ENCODE data around the gene S100A12. TPM values are rescaled to one million over a fixed set of nuclear protein-coding genes. Genes with fewer than 3 reads are reported as not detected.

S100A12 gene
- total and polyA plus RNA-seq, 2 experiments from 2014 or later, result not detected

DNA sequence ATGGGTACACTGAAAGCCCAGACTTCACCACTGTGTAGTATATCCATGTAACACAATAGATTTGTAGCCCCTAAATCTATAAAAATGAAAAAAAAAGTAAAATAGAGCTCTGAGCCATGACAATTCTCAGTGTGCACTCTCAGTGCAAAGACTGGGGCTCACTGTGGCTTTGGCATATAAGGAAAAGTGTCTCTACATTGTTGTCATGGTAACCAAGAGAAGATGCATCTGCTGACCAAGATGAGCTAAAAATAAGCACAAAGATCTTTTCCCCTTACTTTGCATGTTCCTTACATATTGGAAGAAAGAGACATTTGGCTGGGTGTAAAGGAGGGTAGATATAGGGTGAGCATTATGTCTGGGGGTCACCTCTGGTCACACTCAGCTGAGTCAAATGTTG is 38.8 kb downstream of the S100A12 start:
- Histone ChIP-seq H3K9me3 (ENCODE audit: low read depth) (no peaks in the 10 kb centered on the region), H3K4me3 (no peak overlapping the region), H3K36me3 (no peaks in the 10 kb centered on the region), H3K27ac (no peak overlapping the region), H3K27me3 (no peaks in the 10 kb centered on the region), H3K4me1 (ENCODE audit: low read depth) (peaks cover 25% of the 10 kb centered on the region)
- DNase-seq (ENCODE audit: low read depth in 1 of 2, low spot score in 1 of 2), result no peak
- no peak for TF ChIP-seq CTCF (IDR thresholded peaks at IDR 0.05; ENCODE audit: low read depth, low read length)

- TF ChIP-seq CTCF (IDR thresholded peaks at IDR 0.05; ENCODE audit: low read depth, low read length), result no peak
- no peaks in the 10 kb centered on the region for H3K27me3 ChIP-seq
- no peak overlapping the region for H3K27ac ChIP-seq
- peaks cover 14% of the 10 kb centered on the region for H3K4me1 ChIP-seq (ENCODE audit: low read depth)
- DNase-seq (ENCODE audit: low read depth in 1 of 2, low spot score in 1 of 2), result no peak
- H3K4me3 ChIP-seq, result no peak overlapping the region
- no peaks in the 10 kb centered on the region for H3K9me3 ChIP-seq (ENCODE audit: low read depth)
- H3K36me3 ChIP-seq, result no peaks in the 10 kb centered on the region
Measured at GRCh38 chr1:153333902-153334301, 41.5 kb downstream of the S100A12 start.

DNA sequence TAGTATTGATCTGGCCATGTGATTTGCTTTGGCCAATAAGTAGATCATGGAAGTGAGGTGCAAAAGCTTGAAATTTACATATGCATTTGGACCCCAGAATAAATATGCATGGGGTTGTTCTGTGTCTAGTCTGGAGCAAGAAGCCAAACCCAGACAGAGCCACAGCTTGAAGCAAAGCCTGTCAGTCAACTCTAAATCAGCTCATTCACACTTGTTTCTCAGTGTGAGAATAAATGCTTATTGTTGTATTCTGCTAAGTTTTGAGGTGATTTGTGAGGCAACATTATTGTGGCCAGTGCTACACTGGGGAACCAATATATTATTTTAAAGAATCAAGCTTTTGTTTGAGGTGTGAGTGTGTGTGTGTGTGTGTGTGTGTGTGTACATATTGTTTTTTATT is 50.5 kb downstream of the S100A12 start:
- no peaks in the 10 kb centered on the region for H3K9me3 ChIP-seq (ENCODE audit: low read depth)
- no peak for DNase-seq (ENCODE audit: low read depth in 1 of 2, low spot score in 1 of 2)

More for the DNA sequence above, 50.5 kb downstream of the S100A12 start:
- Histone ChIP-seq H3K36me3 (no peaks in the 10 kb centered on the region), H3K4me3 (no peak overlapping the region), H3K27me3 (no peaks in the 10 kb centered on the region), H3K27ac (no peak overlapping the region), H3K4me1 (ENCODE audit: low read depth) (no peaks in the 10 kb centered on the region)
- TF ChIP-seq CTCF (IDR thresholded peaks at IDR 0.05; ENCODE audit: low read depth, low read length), result no peak

Other genes with a start within 250 kb of the S100A12 start
- not detected in 2 replicates for gene SPRR2G, start 224.7 kb downstream of the S100A12 start, total RNA-seq
- gene SPRR2G, start 224.7 kb downstream of the S100A12 start, polyA plus RNA-seq, result not detected in 2 replicates
- not detected in 2 replicates for gene LELP1, start 172.2 kb downstream of the S100A12 start, total RNA-seq
- not detected in 2 replicates for gene LELP1, start 172.2 kb downstream of the S100A12 start, polyA plus RNA-seq
- not detected in 2 replicates for gene PRR9, start 158.0 kb downstream of the S100A12 start, total RNA-seq
- not detected in 2 replicates for gene PRR9, start 158.0 kb downstream of the S100A12 start, polyA plus RNA-seq
- gene LORICRIN, start 115.9 kb downstream of the S100A12 start, total RNA-seq, result not detected in 2 replicates
- 0.19 TPM in 1 of 2 replicates, not detected in the other for gene LORICRIN, start 115.9 kb downstream of the S100A12 start, polyA plus RNA-seq
- not detected in 2 replicates for gene PGLYRP3, start 62.7 kb downstream of the S100A12 start, total RNA-seq
- gene PGLYRP3, start 62.7 kb downstream of the S100A12 start, polyA plus RNA-seq, result not detected in 2 replicates
- not detected in 2 replicates for gene PGLYRP4, start 26.8 kb downstream of the S100A12 start, total RNA-seq
- 0.33 TPM in 1 of 2 replicates, not detected in the other for gene PGLYRP4, start 26.8 kb downstream of the S100A12 start, polyA plus RNA-seq
- gene S100A9, start 17.8 kb downstream of the S100A12 start, total RNA-seq, result 0.74 and 1.3 TPM in 2 replicates
- gene S100A9, start 17.8 kb downstream of the S100A12 start, polyA plus RNA-seq, result 3.0 TPM in 1 of 2 replicates, not detected in the other
- 1.9 TPM in 1 of 2 replicates, not detected in the other for gene S100A8, start 15.5 kb upstream of the S100A12 start, total RNA-seq
- gene S100A8, start 15.5 kb upstream of the S100A12 start, polyA plus RNA-seq, result 4.4 and 12.2 TPM in 2 replicates
- not detected in 2 replicates for gene S100A7A, start 40.9 kb upstream of the S100A12 start, total RNA-seq
- gene S100A7A, start 40.9 kb upstream of the S100A12 start, polyA plus RNA-seq, result not detected in 2 replicates
- not detected in 2 replicates for gene S100A7, start 85.0 kb upstream of the S100A12 start, total RNA-seq
- gene S100A7, start 85.0 kb upstream of the S100A12 start, polyA plus RNA-seq, result not detected in 2 replicates
- 13.7 and 23.1 TPM in 2 replicates for gene S100A6, start 160.4 kb upstream of the S100A12 start, total RNA-seq
- 40.7 and 54.7 TPM in 2 replicates for gene S100A6, start 160.4 kb upstream of the S100A12 start, polyA plus RNA-seq
- gene S100A5, start 165.3 kb upstream of the S100A12 start, total RNA-seq, result not detected in 2 replicates
- 0.31 and 0.52 TPM in 2 replicates for gene S100A5, start 165.3 kb upstream of the S100A12 start, polyA plus RNA-seq
- 74.1 and 89.4 TPM in 2 replicates for gene S100A4, start 170.2 kb upstream of the S100A12 start, total RNA-seq
- gene S100A4, start 170.2 kb upstream of the S100A12 start, polyA plus RNA-seq, result 129 and 133 TPM in 2 replicates
- gene S100A3, start 173.6 kb upstream of the S100A12 start, total RNA-seq, result 1.8 TPM in 1 of 2 replicates, not detected in the other
- 0.42 and 0.86 TPM in 2 replicates for gene S100A3, start 173.6 kb upstream of the S100A12 start, polyA plus RNA-seq
- 0.35 TPM in 1 of 2 replicates, not detected in the other for gene S100A2, start 190.2 kb upstream of the S100A12 start, total RNA-seq
- gene S100A2, start 190.2 kb upstream of the S100A12 start, polyA plus RNA-seq, result 2.3 and 3.7 TPM in 2 replicates
- 59.7 and 76.6 TPM in 2 replicates for gene S100A16, start 237.5 kb upstream of the S100A12 start, total RNA-seq
- gene S100A16, start 237.5 kb upstream of the S100A12 start, polyA plus RNA-seq, result 110 and 120 TPM in 2 replicates
- 0.51 TPM in 1 of 2 replicates, not detected in the other for gene S100A14, start 240.7 kb upstream of the S100A12 start, total RNA-seq
- 0.70 and 1.9 TPM in 2 replicates for gene S100A14, start 240.7 kb upstream of the S100A12 start, polyA plus RNA-seq

All from cardiac muscle cell (in vitro differentiated cells and primary cell).